NCI-H510A (cell line): ENCODE measurements around the gene LPGAT1.

Source experiments
- DNase-seq: peaks from one replicate; lab custom pipeline; 2025; lab: John Stamatoyannopoulos, UW

The LPGAT1 gene

DNA sequence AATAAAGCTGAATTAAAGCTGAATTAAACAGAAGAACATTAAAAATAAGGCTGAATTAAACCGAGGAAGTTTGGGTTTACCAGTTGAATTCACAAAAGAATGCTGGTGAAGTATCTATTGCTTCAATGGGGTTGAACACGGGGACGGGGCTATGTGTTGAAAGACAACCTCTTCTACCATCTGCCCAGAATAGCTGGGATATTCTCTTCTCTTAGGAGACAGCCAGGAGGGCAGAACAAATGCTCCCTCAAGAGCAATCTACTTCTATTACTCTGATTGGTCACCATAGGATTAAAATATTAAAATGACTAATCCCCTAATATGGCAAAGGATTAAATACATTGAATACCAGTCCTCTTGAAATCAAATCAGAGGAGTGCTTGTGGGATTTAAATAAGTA, 68.4 kb downstream of the LPGAT1 start:
- DNase-seq = no peak

DNA sequence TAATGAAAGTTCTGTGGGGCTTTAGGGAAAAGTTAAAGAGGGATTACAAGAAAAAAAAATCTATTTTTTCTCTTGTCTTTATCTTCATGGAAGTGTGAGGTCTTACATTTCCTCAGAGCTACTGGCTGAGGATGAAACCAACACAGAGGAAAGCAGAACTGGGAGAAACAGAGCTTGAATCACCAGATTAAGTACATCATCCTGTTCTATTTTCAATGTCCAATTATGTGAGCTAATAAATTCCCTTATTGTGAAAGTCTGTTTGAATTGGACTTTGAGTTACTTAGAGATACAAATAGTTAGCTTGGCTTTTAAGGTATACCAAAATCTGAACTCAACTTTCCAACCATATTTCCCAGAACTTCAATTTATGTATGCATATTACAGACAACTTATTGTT, 69.2 kb downstream of the LPGAT1 start:
- DNase-seq = no peak

DNA sequence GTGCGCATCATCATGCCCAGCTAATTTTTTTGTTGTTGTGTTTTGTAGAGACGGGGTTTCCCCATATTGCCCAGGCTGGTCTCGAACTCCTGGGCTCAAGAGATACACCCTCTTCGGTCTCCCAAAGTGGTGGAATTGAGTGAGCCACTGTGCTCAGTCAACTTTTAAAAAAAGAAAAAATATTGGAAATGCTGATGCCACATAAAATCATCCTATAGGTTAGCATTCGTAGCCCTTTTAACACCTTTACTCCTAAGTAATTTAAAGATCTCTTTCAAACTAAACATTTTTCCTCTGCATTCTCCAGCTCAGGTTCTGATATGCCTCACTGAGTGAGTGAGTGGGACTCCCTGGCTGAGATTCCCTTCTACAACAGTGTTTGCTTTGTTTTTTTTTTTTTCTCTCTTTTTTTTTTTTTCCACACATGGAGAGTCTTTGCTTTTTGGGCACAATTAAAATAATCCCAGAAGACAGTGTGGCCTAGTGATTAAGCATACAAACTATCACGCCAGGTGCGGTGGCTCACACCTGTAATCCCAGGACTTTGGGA, 74.0 kb downstream of the LPGAT1 start:
- no peak for DNase-seq

DNA sequence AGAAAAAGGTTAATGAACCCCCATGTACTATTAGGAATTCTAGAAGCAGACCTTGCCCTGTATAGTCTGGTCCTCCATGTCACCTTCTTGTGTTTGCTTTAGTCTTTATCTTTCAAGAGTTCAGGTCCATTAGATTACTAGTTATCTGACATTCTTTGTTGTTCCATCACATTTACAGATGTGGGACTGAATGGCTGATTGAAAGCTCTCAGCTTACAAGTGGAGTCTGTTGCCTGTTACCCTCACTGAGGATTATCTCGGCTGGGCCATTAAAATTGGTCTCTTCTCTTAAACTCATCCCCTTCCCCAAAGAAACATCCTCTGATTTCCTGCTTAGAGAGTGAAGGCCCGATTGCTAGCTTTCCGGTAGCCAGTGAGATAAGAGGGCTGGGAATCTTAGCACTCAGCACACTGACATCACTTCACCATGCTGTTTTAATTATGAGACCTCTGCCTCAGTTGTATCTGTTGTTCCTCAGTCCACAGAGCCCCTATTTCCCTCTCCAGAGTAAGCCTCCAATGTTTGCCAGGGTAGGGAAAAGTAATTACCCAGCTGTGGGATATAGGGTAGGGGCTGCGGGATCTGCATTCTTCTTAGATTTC, 76.8 kb downstream of the LPGAT1 start:
- DNase-seq = no peak

DNA sequence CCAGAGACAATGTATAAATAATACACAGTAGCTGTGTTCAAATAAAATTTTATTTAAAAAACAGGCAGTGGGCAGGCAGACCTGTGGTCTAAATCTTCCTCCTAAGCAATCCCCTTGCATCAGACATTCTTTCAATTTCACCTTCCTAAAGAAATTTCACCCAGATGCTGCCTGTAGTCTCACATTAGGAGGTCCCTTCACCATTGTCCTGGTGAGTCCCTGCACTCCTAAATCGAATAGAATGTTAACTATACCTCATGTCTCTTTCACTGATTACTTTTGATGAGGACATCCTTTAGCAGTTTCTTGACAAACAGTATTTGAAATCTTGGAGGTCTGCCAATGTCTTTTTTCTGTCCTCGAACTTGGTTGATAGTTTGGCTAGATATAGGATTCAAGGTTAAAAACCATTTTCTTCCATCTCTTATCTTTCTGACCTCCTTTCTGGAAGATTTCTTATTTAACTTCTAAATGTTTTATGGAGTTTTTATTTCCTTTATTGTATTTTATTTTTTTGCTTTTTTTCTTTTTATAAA, 77.5 kb downstream of the LPGAT1 start:
- DNase-seq = no peak

DNA sequence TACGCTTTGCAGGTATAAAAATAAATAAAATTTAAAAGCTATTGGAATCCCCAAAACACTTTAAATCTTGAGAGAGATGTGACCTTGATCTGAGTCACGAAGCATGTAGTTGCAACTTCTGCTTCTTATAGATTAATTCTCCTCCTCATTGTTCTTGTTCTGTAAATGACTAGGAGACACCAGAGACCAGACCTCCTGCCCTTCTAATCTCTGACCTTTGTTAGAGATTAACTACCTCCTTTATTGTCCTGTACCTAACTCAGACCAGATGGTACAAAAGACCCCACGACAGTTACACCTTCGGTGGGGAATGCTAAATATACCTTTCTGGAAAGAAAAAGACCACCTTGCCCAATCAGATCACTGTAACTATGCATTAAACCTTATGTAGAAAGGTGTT, 78.2 kb downstream of the LPGAT1 start:
- DNase-seq = no peak

DNA sequence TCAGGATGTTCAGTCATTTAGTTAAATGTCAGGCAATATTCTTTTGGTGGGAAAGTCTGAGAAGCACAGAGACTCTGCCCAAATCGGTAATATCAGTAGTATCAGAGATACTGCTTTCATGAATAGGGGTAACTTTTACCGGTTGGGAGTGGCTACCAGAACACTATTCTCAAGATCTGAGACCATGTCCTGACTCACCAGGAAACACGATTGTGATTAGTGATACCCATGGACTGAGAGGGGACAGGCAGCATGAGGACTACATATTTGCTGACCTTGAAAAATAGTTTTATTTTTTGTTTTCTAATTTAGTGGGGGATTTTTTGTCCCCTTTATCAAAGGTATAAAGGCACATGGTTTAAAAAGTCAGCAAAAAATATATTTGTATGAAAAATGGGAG, 79.1 kb downstream of the LPGAT1 start:
- DNase-seq = no peak

DNA sequence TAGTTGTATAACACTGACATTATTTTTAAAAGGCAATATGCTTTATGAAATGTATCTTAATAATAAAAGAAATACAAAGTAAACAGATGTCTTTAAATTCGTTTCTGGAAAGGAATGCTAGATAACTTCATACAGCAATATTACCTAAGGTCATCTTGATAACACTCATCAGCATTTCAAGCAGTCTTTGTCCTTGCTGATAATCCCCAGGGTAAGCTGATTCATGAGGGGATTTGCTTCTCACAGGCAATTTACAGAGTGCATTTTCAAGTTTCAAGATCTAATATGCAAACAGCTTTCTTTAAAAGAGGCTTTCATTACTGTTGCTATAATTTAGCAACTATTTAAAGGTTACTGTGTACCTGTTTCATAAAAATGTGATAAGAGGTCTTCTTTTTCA, 80.0 kb downstream of the LPGAT1 start:
- DNase-seq = no peak

DNA sequence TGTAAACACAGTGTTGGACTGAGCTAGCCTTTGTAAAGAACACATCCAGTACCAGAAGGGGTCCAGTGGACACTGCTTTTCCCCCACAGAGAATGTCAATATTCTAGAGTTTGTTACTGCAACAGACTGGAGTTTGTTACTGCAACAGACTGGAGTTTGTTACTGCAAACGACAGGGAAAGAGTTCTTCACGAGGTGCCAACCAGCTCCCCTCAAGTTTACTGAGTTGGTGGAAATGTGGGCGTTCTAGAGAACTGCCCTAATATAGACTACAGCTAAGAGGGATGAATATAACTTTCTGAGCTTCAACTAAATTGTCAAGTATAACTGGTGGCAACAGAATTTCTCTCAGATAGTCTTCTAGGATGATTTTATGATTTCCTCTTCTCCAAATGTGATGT, 81.3 kb downstream of the LPGAT1 start:
- no peak for DNase-seq

DNA sequence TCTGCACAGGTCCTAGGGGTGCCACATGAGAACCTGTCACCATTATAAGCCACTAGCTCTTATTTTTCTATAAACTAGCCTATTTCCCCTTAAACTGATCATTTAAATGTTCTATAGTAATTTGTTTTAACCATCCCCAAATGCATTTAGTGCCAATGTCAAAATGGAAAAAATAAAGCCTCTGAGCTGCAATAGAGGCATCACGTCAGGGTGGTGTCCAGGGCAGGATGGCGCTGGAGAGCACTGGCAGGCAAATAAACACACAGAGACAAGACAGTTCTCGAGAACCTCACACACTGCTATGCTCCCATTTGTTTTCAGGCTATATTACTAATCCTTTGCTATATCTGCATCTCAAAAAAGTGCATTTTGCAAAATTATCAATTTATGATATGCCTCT, 81.8 kb downstream of the LPGAT1 start:
- DNase-seq = no peak

DNA sequence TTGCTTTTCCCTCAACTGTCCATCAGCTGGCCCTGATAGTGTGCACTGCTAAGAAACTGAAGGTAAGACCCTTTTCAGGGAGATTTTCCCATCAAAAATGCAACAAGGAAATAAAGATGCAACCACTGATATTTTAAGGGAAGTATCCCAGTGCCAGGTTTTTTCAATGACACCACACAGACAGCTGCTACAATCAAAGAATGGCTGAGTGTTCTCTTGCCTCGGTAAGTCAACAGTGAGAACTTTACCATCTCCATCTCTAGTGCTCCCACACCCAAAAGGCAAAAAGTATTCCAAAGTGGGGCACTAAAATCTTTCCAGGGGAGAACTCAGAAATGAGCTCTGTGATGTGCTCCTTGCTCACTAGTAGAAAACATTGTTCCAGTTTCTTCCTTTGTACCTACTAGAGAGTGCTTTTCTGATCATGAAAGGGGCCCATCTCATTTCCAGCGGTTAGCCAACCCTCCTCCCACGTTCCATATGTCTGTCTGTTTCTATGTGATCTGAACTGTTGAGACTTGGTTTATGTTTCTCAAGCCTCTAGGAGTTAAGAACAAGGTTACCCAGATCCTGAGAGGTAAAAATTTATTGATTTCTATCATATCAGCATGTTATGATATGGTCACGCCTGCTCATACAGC, 87.6 kb downstream of the LPGAT1 start:
- DNase-seq = no peak

DNA sequence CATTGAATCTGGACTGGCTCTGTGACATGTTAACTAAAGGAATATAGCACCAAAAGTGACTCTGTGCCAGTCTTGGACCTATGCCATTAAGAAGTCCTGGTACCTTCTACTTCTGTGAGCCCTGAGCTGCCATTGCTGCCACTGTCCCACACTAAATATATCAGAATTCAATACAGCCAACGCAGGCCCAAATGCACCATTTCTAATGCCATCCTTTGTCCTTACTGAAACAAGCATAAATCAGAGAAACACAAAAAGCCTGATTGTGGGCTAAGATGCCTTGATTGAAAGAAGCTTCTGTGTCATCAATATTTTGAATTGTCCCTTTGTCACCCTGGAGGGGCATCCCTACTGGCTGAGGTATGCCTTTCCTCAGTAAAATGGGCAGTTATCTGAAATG, 88.3 kb downstream of the LPGAT1 start:
- DNase-seq = no peak

DNA sequence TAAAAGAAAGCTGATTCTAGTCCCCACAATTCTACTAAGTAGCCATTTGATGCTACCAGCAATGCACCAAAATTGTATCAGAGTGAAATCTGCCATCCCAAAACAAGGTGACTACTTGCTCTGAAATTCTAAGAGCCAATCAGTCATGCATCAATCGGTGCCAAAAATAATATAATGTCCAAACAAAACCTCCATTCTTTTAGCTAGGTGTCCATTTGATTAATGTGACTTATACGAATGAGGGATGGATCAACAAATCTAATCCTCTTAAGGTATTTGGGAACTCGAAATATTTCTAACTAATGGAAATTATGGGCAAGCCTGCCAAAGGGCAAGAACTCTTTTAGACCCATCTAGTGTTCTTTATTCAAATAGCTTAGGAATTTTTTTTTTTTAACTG, 88.8 kb downstream of the LPGAT1 start:
- no peak for DNase-seq

DNA sequence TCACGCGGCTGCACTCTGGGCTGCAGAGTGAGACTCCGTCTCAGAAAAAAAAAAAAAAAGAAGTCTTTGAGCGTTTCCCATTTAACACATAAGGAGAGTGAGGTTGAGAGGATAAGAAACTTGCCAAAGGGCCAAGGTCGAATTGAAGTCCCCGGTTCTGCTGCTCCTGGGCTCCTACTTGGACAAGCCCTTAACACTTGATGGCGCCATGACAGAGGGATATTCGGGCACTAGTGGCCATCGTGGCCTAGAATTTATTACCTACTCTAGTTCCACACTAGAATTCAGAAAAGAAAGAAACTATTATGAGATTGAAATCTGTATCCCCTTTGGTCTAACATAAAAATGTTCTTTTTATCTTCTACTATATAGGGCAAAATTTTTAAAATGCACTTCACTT, 89.4 kb downstream of the LPGAT1 start:
- DNase-seq = no peak

DNA sequence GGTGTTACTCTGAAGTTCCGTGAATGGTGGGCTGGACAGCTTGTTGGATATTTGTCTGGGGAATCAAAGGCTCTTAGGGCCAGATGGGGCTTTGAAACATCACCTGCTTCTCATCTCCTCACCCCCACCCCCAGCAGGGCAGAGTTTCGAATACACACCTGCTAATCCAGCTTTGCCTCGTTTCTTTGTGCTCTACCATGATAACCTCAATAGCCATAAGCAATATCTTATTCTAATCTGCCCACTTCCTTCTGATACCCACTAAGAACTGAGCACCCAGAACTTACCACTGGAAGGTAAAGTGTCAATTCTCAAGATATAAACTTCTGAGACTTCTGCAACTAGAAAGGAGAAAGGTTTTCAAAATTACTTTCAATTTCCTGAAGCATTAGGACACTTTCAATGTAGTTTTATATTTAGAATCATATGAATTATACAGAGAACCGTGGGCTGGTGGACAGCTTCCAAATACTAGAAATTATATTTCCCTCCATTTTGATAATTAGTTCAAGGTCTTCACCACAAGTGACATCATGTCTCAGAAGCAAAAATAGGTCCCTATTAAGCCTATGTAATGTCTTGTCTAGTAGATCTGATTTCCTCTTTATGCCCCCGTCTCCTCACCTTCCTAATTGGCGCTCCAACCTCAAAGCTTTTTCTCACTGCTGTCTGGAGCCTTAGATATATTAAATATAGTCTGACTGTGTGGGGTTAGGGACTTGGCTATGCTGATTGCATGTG, 90.7 kb downstream of the LPGAT1 start:
- no peak for DNase-seq

DNA sequence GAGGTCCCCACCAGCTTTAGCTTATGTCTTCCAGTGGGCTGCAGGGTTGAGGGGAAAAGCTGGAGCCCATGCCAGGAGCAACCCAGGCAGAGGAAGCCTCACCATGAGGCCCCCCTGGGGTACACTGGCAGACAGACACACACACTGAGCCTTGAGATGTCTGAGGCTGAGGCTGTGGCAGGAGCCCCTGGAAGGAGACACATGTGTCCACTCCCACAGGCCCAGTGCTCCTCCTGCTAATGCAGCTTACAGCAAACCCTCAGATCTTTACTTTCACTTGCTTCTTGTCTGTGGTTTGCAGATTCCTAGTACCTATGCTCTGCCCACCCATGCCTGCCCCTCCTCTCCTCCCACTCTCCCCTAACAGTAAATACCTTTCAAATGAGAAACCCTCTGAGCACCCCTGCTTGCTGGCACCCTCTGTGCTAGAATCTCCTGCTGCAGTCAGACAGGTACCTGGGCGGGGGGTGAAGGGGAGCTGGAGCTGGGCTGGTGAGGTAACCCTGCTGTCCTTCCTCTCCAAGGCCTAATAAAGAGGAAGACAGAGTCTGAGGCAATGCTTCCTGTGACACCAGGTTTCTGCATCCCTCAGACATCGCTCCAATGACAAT, 91.8 kb downstream of the LPGAT1 start:
- DNase-seq = no peak

DNA sequence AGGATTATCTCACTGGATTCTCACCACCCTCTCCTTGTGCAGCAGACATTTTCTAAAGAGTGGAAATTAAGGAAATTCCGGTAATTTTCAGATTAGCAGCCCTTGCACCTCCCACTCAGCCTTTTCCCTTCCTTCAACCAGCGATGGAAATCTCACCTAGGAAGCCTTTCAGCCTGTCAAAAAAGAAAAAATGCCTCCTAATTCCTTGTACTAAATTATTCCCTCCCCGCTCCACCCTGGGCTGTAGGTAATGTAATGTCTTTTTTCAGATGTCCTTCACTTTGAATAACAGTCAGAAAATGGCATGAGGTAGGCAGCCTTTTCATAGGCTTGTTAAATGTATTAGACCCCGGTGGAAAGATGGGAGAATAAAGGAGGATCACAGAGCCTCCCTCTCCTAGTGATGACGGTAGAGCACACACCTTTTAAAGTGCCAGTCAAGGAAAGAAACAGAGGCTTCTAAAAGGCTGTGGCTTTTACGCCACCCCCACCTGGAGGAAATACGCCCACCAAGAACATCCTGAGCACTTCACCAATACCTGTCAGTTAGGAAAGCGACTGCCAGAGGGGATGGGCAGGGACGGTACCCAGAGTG, 92.4 kb downstream of the LPGAT1 start:
- DNase-seq = no peak

DNA sequence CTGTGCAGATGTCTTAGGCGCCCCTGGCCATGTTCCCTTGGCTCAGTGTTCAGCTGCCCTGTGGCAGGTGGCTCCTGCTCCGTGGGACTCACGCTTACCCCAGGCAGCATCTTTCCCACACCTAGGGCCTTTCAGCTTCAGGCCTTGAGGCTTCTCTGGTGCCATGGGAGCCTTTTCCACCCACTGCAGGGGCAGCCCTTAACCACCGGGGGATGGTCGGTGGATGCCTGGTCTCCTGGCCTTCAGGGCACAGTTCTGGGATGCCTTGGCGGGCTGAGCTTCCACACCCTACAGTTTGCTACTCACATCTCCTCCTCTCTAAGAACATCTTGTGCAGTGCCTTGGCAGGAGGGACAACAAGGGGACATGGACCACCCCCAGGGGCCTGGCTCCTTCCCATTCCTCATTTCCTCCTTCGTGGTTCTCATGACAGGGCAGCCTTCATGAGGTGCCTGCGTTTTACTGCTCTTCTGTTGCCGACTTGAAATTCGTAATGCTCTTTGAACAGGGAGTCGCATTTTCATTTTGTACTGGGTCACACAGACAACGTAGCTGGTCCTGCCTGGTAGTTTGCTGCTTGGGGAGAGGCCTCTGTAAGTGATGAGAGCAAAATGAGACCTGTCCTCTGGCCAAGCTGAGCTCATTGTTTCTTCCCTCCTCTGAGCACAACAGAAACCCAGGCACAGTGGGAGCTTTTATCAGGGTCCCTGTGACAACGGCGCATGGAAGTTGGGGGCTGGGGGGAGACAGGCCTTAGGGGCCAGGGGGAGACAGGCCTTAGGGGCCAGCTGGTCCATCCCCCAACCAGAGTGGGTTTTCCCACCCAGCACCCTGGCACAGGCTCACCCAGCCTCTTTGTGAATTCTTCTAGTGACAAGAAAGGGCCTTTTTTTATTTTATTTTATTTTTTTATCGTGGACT, 93.2 kb downstream of the LPGAT1 start:
- no peak for DNase-seq

DNA sequence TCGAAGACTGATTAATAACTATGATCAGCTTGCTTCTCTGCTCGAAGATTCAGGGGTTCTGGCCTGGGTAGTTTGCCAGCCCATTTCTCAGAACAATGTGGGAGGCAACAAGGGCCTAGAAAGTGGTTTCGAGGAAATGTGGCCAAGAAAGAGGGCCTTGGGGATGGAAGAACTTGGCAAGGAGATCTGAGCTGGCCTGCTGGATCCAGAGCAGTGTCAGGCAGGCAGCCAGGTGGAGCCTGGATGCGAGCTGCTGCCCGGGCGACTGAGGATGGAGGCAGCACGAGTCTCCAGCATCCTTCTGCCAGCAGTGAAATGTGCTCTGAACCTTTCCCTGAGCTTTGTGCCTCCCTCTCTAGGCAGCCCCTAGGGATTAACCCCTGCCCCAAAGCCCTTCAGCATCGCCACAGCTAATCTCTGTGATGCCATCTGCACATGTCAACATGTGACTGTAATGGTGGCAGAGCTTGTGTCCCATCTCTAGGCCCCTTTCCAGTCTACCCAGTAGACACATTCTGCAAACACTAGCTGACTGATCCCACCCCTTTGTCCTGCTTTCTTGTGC, 94.1 kb downstream of the LPGAT1 start:
- DNase-seq = no peak
